OCI-LY7 (cell line): Measurements from ENCODE around the gene MED8. TPM values are rescaled to one million over a fixed set of nuclear protein-coding genes. Genes with fewer than 3 reads are reported as not detected.
"Not testable (repeated sequence)": the region's sequence is repeated elsewhere in the genome, so short reads cannot be mapped to it uniquely, and the experiment has no call there.

Source experiments
- BruUV-seq: library from RNA; stranded (reverse); fragments of 400-500 nt; replicated peaks from 2 replicates; lab custom pipeline; 2021; lab: Mats Ljungman, UMichigan
- CTCF ChIA-PET: fragments of 300-600 bp; sonication (Branson Sonifier 250); formaldehyde crosslinking; loops from one replicate; lab custom pipeline; 2022; ENCODE audit warnings: antibody characterized with exemption; ENCODE audit not compliant: unreplicated experiment; lab: Charles Lee
- POLR2A ChIA-PET: fragments of 300-600 bp; sonication (Branson Sonifier 250); formaldehyde crosslinking; loops from one replicate; lab custom pipeline; 2022; ENCODE audit warnings: antibody characterized with exemption; lab: Charles Lee
- DNase-seq: peaks from one replicate; pipeline ENCODE4 v3.0.0-alpha.2; 2015; ENCODE audit warnings: low spot score
- H2AFZ ChIP-seq: fragments of 200-600 bp; sonication (generic), shearing (Covaris generic); 2 replicates; pipeline ENCODE4 v1.6.1; 2014; ENCODE audit warnings: mild to moderate bottlenecking, antibody characterized with exemption, low read length, moderate library complexity
- H3K27ac ChIP-seq: fragments of 200-600 bp; sonication (generic); 2 replicates; pipeline ENCODE4 v1.5.1; 2014; ENCODE audit warnings: mixed run types, low read depth, mild to moderate bottlenecking, moderate library complexity, low read length, inconsistent platforms; ENCODE audit not compliant: poor library complexity, severe bottlenecking
- H3K36me3 ChIP-seq: fragments of 200-600 bp; sonication (generic); 2 replicates; pipeline ENCODE4 v1.6.1; 2014; ENCODE audit warnings: mild to moderate bottlenecking, antibody characterized with exemption, low read length, moderate library complexity, mixed read lengths; ENCODE audit not compliant: insufficient read depth
- H3K4me1 ChIP-seq: fragments of 200-600 bp; sonication (generic); 2 replicates; pipeline ENCODE4 v1.5.1; 2014; ENCODE audit warnings: mild to moderate bottlenecking, low read length; ENCODE audit not compliant: insufficient read depth, poor library complexity, severe bottlenecking
- H3K4me2 ChIP-seq: fragments of 200-600 bp; sonication (generic); 2 replicates; pipeline ENCODE4 v1.6.1; 2014; ENCODE audit warnings: mild to moderate bottlenecking, low read length
- H3K4me3 ChIP-seq: fragments of 200-600 bp; sonication (generic); 2 replicates; pipeline ENCODE4 v1.5.1; 2014; ENCODE audit warnings: mild to moderate bottlenecking, low read depth, low read length; ENCODE audit not compliant: poor library complexity, severe bottlenecking
- H3K79me2 ChIP-seq: fragments of 200-600 bp; sonication (generic); 2 replicates; pipeline ENCODE4 v1.6.1; 2016; ENCODE audit warnings: low read depth, mild to moderate bottlenecking, low read length, moderate library complexity, mixed read lengths; ENCODE audit not compliant: insufficient read depth
- H3K9me2 ChIP-seq: fragments of 200-600 bp; sonication (generic); 2 replicates; pipeline ENCODE4 v1.6.1; 2016; ENCODE audit warnings: mild to moderate bottlenecking, low read length, mixed read lengths; ENCODE audit not compliant: insufficient read depth
- H3K9me3 ChIP-seq: fragments of 200-600 bp; sonication (generic); 2 replicates; pipeline ENCODE4 v1.6.1; 2014; ENCODE audit warnings: mild to moderate bottlenecking, mixed run types, low read length, mixed read lengths
- H4K20me1 ChIP-seq: fragments of 200-600 bp; sonication (generic); 2 replicates; pipeline ENCODE4 v1.6.1; 2014; ENCODE audit warnings: mild to moderate bottlenecking, antibody characterized with exemption, low read length, moderate library complexity, mixed read lengths; ENCODE audit not compliant: insufficient read depth
- CTCF ChIP-seq: fragments of 200-600 bp; sonication (generic); conservative IDR thresholded peaks from 2 replicates; pipeline ENCODE4 v1.5.1; 2014; ENCODE audit warnings: mild to moderate bottlenecking, antibody characterized with exemption, low read length, moderate library complexity, mixed read lengths
- EZH2phosphoT487 ChIP-seq: fragments of 200-600 bp; sonication (generic); IDR thresholded peaks from 2 replicates; pipeline ENCODE4 v1.6.1; 2018; ENCODE audit warnings: low read depth, borderline replicate concordance, mild to moderate bottlenecking, mixed run types, antibody characterized with exemption, low read length, moderate library complexity, mixed read lengths
- intact Hi-C: fragments of 100-400 bp; cut with micrococcal nuclease; formaldehyde crosslinking; loops from one replicate; pipeline ENCODE4 v1.10.0; 2022; ENCODE audit not compliant: unreplicated experiment
- total RNA-seq, 2 experiments: library from RNA; depleted of rRNA in 1 of 2; stranded (reverse); fragments of >200 nt in 1 of 2; shearing (Covaris generic) in 1 of 2; gene quantifications; 2 replicates each; pipeline ENCODE4 v1.2.3, GENCODE V29; 2014 to 2022

The MED8 gene
- total RNA-seq, 2 experiments from 2014 or later = 37.6 to 37.8 TPM

GRCh38 chr1:43415901-43416300 is 26.3 kb upstream of the MED8 start:
- Histone ChIP-seq H3K4me1 (no peaks in the 10 kb centered on the region), H3K4me2 (no peak overlapping the region), H3K9me3 (no peaks in the 10 kb centered on the region), H3K36me3 (peaks cover 39% of the 10 kb centered on the region), H3K27ac (no peak overlapping the region), H2AFZ (no peak overlapping the region), H4K20me1 (no peaks in the 10 kb centered on the region), H3K4me3 (no peak overlapping the region), H3K9me2 (no peaks in the 10 kb centered on the region), H3K79me2 (no peaks in the 10 kb centered on the region)
- TF ChIP-seq CTCF (no peak), EZH2phosphoT487 (no peak)
- BruUV-seq = no TSS peak
- DNase-seq = no peak
- CTCF ChIA-PET = interaction anchor here (2.0 kb wide), 1 partner anchor 178 kb away, joined by 10 read pairs; no protein-coding TSS in a partner anchor
- POLR2A ChIA-PET = interaction anchor here (0.6 kb wide), 1 partner anchor 66 kb away, joined by 6 read pairs; no protein-coding TSS in a partner anchor
- intact Hi-C loops = no loop called here

- peak; percentile 72 for DNase-seq
- no TSS peak for BruUV-seq
Observed at GRCh38 chr1:43414634-43415223, 25.1 kb upstream of the MED8 start.

GRCh38 chr1:43413426-43413825 is 23.8 kb upstream of the MED8 start:
- H3K9me3 ChIP-seq, CTCF ChIA-PET, H3K4me1 ChIP-seq, intact Hi-C loops, DNase-seq, H4K20me1 ChIP-seq, H3K27ac ChIP-seq, H3K4me3 ChIP-seq, H3K4me2 ChIP-seq, BruUV-seq, H3K79me2 ChIP-seq, H3K9me2 ChIP-seq, H2AFZ ChIP-seq: not testable (repeated sequence)
- H3K36me3 ChIP-seq = peaks cover 33% of the 10 kb centered on the region
- POLR2A ChIA-PET = interaction anchor here (0.7 kb wide), 1 partner anchor 47 kb away, joined by 3 read pairs; no protein-coding TSS in a partner anchor

More at GRCh38 chr1:43414634-43415223, 25.1 kb upstream of the MED8 start:
- Histone ChIP-seq H3K9me2 (no peaks in the 10 kb centered on the region), H3K27ac (no peak overlapping the region), H4K20me1 (no peaks in the 10 kb centered on the region), H3K79me2 (no peaks in the 10 kb centered on the region), H3K4me3 (no peak overlapping the region), H2AFZ (no peak overlapping the region), H3K4me2 (no peak overlapping the region), H3K9me3 (no peaks in the 10 kb centered on the region), H3K4me1 (no peaks in the 10 kb centered on the region), H3K36me3 (peaks cover 32% of the 10 kb centered on the region)
- CTCF ChIA-PET = interaction anchor here (1.2 to 2.0 kb wide), 3 partner anchors 47 to 187 kb away, joined by 6 to 10 read pairs (median 8); partner anchors contain the start of gene ELOVL1
- POLR2A ChIA-PET = no interaction called here
- intact Hi-C loops = loop anchor here (1.0 kb wide), 2 partner anchors 176 to 187 kb away; no protein-coding TSS in a partner anchor
- TF ChIP-seq CTCF (peak; percentile 82), EZH2phosphoT487 (no peak)
